Liver (tissue), 9 donors: ENCODE measurements around the gene SCRN2. TPM values are rescaled to one million over a fixed set of nuclear protein-coding genes. Genes with fewer than 3 reads are reported as not detected.

Experiments
- DNase-seq: peaks from one replicate; pipeline ENCODE4 v3.0.0-alpha.2; 2017; ENCODE audit warnings: low spot score
- H3K27ac ChIP-seq, 2 donors: one replicate each; pipeline ENCODE4 v1.7.0; 2013; ENCODE audit warnings: inconsistent platforms in 2 of 2, low read length in 2 of 2, control low read depth in 1 of 2, low read depth in 1 of 2, mild to moderate bottlenecking in 1 of 2
- H3K27me3 ChIP-seq, 4 donors: one replicate each; pipeline versions ENCODE4 v1.6.1 to v1.7.0; 2013; ENCODE audit warnings: low read length in 3 of 4, inconsistent platforms in 1 of 4, mild to moderate bottlenecking in 1 of 4, moderate library complexity in 1 of 4; ENCODE audit not compliant: control insufficient read depth in 4 of 4, insufficient read depth in 4 of 4
- H3K36me3 ChIP-seq, 4 donors: one replicate each; pipeline versions ENCODE4 v1.6.1 to v1.7.0; 2013; ENCODE audit warnings: low read length in 3 of 4, mild to moderate bottlenecking in 3 of 4, low read depth in 1 of 4, moderate library complexity in 1 of 4; ENCODE audit not compliant: control insufficient read depth in 4 of 4, insufficient read depth in 3 of 4
- H3K4me1 ChIP-seq, 4 donors: one replicate each; pipeline versions ENCODE4 v1.6.1 to v1.7.0; 2013; ENCODE audit warnings: low read length in 3 of 4, mild to moderate bottlenecking in 3 of 4, moderate library complexity in 1 of 4; ENCODE audit not compliant: control insufficient read depth in 4 of 4, insufficient read depth in 4 of 4
- H3K4me3 ChIP-seq, 3 donors: one replicate each; pipeline versions ENCODE4 v1.6.1 to v1.7.0; 2013; ENCODE audit warnings: low read length in 3 of 3, control low read depth in 1 of 3, low read depth in 1 of 3, mild to moderate bottlenecking in 1 of 3
- H3K9ac ChIP-seq, 2 donors: one replicate each; pipeline ENCODE4 v1.7.0; 2013; ENCODE audit warnings: low read length in 2 of 2, mild to moderate bottlenecking in 2 of 2, moderate library complexity in 2 of 2, control low read depth in 1 of 2, low read depth in 1 of 2
- H3K9me3 ChIP-seq, 4 donors: one replicate each; pipeline versions ENCODE4 v1.6.1 to v1.7.0; 2013; ENCODE audit warnings: low read length in 3 of 4; ENCODE audit not compliant: control insufficient read depth in 4 of 4
- EGR1 ChIP-seq, 2 donors: IDR thresholded peaks; 2 replicates each; pipeline ENCODE4 v1.6.1; 2016 to 2018; ENCODE audit warnings: antibody characterized with exemption in 2 of 2, low read depth in 2 of 2
- FOXA1 ChIP-seq: IDR thresholded peaks from 2 replicates; pipeline ENCODE4 v1.6.1; 2016; ENCODE audit warnings: antibody characterized with exemption
- FOXA2 ChIP-seq: IDR thresholded peaks from 2 replicates; pipeline ENCODE4 v1.6.1; 2016; ENCODE audit warnings: antibody characterized with exemption
- GABPA ChIP-seq, 2 donors: IDR thresholded peaks in 1 of 2; conservative IDR thresholded peaks in 1 of 2; 2 replicates each; pipeline ENCODE4 v1.6.1; 2016; ENCODE audit warnings: antibody characterized with exemption in 2 of 2, mild to moderate bottlenecking in 1 of 2, moderate library complexity in 1 of 2
- HNF4A ChIP-seq, 2 donors: conservative IDR thresholded peaks; 2 replicates each; pipeline ENCODE4 v1.6.1; 2016; ENCODE audit warnings: antibody characterized with exemption in 2 of 2, mild to moderate bottlenecking in 2 of 2
- HNF4G ChIP-seq: IDR thresholded peaks from 2 replicates; pipeline ENCODE4 v1.6.1; 2016; ENCODE audit warnings: antibody characterized with exemption
- MAX ChIP-seq: IDR thresholded peaks from 2 replicates; pipeline ENCODE4 v1.6.1; 2016; ENCODE audit warnings: antibody characterized with exemption
- NR2F2 ChIP-seq: IDR thresholded peaks from 2 replicates; pipeline ENCODE4 v1.6.1; 2016; ENCODE audit warnings: antibody characterized with exemption
- RAD21 ChIP-seq, 2 donors: IDR thresholded peaks; 2 replicates each; pipeline ENCODE4 v1.6.1; 2016; ENCODE audit warnings: antibody characterized with exemption in 2 of 2, mild to moderate bottlenecking in 2 of 2
- REST ChIP-seq: IDR thresholded peaks from 2 replicates; pipeline ENCODE4 v1.6.1; 2016; ENCODE audit warnings: antibody characterized with exemption, mild to moderate bottlenecking
- RXRA ChIP-seq, 2 donors: IDR thresholded peaks; 2 replicates each; pipeline ENCODE4 v1.6.1; 2017 to 2018; ENCODE audit warnings: antibody characterized with exemption in 2 of 2, mild to moderate bottlenecking in 1 of 2
- SP1 ChIP-seq: IDR thresholded peaks from 2 replicates; pipeline ENCODE4 v1.6.1; 2018; ENCODE audit warnings: antibody characterized with exemption, mild to moderate bottlenecking
- TAF1 ChIP-seq: conservative IDR thresholded peaks from 2 replicates; pipeline ENCODE4 v1.6.1; 2016; ENCODE audit warnings: antibody characterized with exemption, mild to moderate bottlenecking
- YY1 ChIP-seq: IDR thresholded peaks from 2 replicates; pipeline ENCODE4 v1.6.1; 2016; ENCODE audit warnings: antibody characterized with exemption, mild to moderate bottlenecking
- WGBS: extraction: QIAGEN DNeasy Blood & Tissue Kit; methylation state at CpG from one replicate; pipeline ENCODE4 v1.1.7; 2013; 5-methylcytosine and 5-hydroxymethylcytosine counted together
- polyA plus RNA-seq, 2 donors: library from polyadenylated mRNA; stranded (reverse) in 1 of 2; unstranded in 1 of 2; fragments of 200-250 nt in 1 of 2; fragments of >200 nt in 1 of 2; fragmentation: Nextera tagmentation in 1 of 2; extraction: Ambion mirVana in 1 of 2; gene quantifications; one replicate each; pipeline versions ENCODE4 v1.2.1 to v1.2.3, GENCODE V29; 2013 to 2015
- total RNA-seq, 2 donors: library from RNA; depleted of rRNA; stranded (reverse); fragments of >200 nt; gene quantifications; one replicate each; pipeline ENCODE4 v1.2.3, GENCODE V29; 2014
- TF ChIP-seq, protein P1 (sequence below): IDR thresholded peaks from 2 replicates; pipeline ENCODE4 v1.6.1; 2016; ENCODE audit warnings: antibody characterized with exemption
- TF ChIP-seq, protein P2 (sequence below): fragments of 150-350 bp; IDR thresholded peaks from 2 replicates; pipeline ENCODE4 v1.5.1; 2017; ENCODE audit warnings: improper control_type of control experiment, low read depth, low read length; ENCODE audit not compliant: missing input control
- TF ChIP-seq, protein P3 (sequence below): IDR thresholded peaks from 2 replicates; pipeline ENCODE4 v1.6.1; 2016; ENCODE audit warnings: antibody characterized with exemption
- donor health status: healthy.
- donor health status: healthy.
- donor health status: healthy.
- donor health status: healthy.
- donor health status: healthy.

SCRN2 gene
- total and polyA plus RNA-seq, 4 donors = 17.8 to 27.4 (median 20.3) TPM

GRCh38 chr17:47803201-47803600 lies 37.9 kb downstream of the SCRN2 start:
- 68% methylated on average over 5 of the region's 5 CpGs for WGBS
- Histone ChIP-seq H3K9me3 (no peaks in the 10 kb centered on the region), H3K27me3 (no peaks in the 10 kb centered on the region), H3K36me3 (peaks cover 0 to 3% (median 0%) of the 10 kb centered on the region in 4 donors), H3K9ac (no peak overlapping the region), H3K27ac (no peak overlapping the region), H3K4me1 (no peaks in the 10 kb centered on the region), H3K4me3 (no peak overlapping the region)
- no peak for DNase-seq
- TF ChIP-seq, protein P1, sequence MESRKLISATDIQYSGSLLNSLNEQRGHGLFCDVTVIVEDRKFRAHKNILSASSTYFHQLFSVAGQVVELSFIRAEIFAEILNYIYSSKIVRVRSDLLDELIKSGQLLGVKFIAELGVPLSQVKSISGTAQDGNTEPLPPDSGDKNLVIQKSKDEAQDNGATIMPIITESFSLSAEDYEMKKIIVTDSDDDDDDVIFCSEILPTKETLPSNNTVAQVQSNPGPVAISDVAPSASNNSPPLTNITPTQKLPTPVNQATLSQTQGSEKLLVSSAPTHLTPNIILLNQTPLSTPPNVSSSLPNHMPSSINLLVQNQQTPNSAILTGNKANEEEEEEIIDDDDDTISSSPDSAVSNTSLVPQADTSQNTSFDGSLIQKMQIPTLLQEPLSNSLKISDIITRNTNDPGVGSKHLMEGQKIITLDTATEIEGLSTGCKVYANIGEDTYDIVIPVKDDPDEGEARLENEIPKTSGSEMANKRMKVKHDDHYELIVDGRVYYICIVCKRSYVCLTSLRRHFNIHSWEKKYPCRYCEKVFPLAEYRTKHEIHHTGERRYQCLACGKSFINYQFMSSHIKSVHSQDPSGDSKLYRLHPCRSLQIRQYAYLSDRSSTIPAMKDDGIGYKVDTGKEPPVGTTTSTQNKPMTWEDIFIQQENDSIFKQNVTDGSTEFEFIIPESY = no peak
- TF ChIP-seq TAF1 (no peak), MAX (no peak), HNF4G (no peak), GABPA (IDR thresholded peaks at IDR 0.05 in 1 of 2, conservative IDR thresholded peaks at IDR 0.05 in 1 of 2) (no peak), EGR1 (IDR thresholded peaks at IDR 0.05; ENCODE audit: low read depth in 2 of 2) (no peak), SP1 (no peak), RAD21 (IDR thresholded peaks at IDR 0.05) (no peak), NR2F2 (no peak), RXRA (IDR thresholded peaks at IDR 0.05) (no peak), FOXA2 (no peak), YY1 (no peak), HNF4A (conservative IDR thresholded peaks at IDR 0.05) (no peak), REST (no peak), FOXA1 (no peak)
- TF ChIP-seq, protein P2, sequence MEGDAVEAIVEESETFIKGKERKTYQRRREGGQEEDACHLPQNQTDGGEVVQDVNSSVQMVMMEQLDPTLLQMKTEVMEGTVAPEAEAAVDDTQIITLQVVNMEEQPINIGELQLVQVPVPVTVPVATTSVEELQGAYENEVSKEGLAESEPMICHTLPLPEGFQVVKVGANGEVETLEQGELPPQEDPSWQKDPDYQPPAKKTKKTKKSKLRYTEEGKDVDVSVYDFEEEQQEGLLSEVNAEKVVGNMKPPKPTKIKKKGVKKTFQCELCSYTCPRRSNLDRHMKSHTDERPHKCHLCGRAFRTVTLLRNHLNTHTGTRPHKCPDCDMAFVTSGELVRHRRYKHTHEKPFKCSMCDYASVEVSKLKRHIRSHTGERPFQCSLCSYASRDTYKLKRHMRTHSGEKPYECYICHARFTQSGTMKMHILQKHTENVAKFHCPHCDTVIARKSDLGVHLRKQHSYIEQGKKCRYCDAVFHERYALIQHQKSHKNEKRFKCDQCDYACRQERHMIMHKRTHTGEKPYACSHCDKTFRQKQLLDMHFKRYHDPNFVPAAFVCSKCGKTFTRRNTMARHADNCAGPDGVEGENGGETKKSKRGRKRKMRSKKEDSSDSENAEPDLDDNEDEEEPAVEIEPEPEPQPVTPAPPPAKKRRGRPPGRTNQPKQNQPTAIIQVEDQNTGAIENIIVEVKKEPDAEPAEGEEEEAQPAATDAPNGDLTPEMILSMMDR = no peak

DNA sequence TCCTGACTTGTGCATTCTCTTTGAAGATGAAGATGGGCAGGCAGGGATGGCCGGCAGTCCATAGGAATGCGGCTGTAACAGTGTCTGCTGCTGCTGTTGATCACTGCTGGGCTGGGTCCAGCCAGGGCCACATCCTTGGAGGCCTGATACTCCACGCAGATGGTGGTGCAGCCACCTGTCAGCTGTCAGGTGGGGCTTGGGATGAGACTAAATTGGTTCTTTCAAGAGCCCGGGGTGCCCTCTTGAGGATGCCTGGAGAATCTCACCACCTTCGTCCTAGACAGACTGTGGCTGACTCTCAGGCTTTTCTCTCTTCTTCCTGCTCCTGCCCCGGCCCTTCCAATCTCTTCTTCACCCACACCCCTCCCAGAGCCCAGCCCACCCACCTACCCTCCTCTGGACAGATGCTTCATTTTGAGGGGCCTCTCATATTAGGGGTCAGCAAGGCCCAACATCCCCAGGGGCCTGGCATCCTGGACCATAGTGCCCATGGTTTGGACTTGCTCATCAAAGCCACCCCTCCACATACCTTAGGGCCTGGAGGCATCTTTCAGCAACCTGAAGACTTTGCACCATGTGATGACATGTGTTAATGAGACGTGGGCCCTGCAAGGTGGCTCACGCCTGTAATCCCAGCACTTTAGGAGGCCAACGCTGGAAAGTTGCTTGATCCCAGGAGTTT lies 38.6 kb downstream of the SCRN2 start:
- WGBS = 35% methylated on average over 9 of the region's 9 CpGs
- no peaks in the 10 kb centered on the region for H3K4me1 ChIP-seq
- no peak for DNase-seq
- TF ChIP-seq RXRA (IDR thresholded peaks at IDR 0.05) = no peak
- TF ChIP-seq FOXA1 = no peak
- TF ChIP-seq, protein P2 = peak; percentile 51
- TF ChIP-seq HNF4G = no peak
- TF ChIP-seq SP1 = no peak
- peak; percentile 68 to 75 for TF ChIP-seq RAD21 (IDR thresholded peaks at IDR 0.05)
- no peak for TF ChIP-seq MAX
- TF ChIP-seq NR2F2 = no peak
- no peak for TF ChIP-seq HNF4A (conservative IDR thresholded peaks at IDR 0.05)
- TF ChIP-seq, protein P3, sequence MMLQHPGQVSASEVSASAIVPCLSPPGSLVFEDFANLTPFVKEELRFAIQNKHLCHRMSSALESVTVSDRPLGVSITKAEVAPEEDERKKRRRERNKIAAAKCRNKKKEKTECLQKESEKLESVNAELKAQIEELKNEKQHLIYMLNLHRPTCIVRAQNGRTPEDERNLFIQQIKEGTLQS = no peak

More for the DNA sequence above, 38.6 kb downstream of the SCRN2 start:
- no peaks in the 10 kb centered on the region for H3K9me3 ChIP-seq
- H3K4me3 ChIP-seq = no peak overlapping the region
- peaks cover 0 to 3% (median 0%) of the 10 kb centered on the region in 4 donors for H3K36me3 ChIP-seq
- H3K27ac ChIP-seq = no peak overlapping the region
- H3K9ac ChIP-seq = no peak overlapping the region
- no peaks in the 10 kb centered on the region for H3K27me3 ChIP-seq
